ENCODE data around the gene CEP164. TPM values are rescaled to one million over a fixed set of nuclear protein-coding genes. Genes with fewer than 3 reads are reported as not detected.
"Not testable (repeated sequence)": the region's sequence is repeated elsewhere in the genome, so short reads cannot be mapped to it uniquely, and the experiment has no call there.

Gene CEP164
- total RNA-seq, 2 donors from 2014 or later, result 46.7 to 52.6 TPM

GRCh38 chr11:117315285-117316196 is 12.1 kb upstream of the CEP164 start:
- H3K36me3 Mint-ChIP-seq (ENCODE audit: low read depth), result peaks cover 3% of the 10 kb centered on the region
- peak overlapping the region; percentile 85 for H3K4me3 Mint-ChIP-seq
- ATAC-seq, result peak; percentile 65
- H3K9me3 ChIP-seq (ENCODE audit: control insufficient read depth, low read length, poor library complexity, severe bottlenecking), result no peaks in the 10 kb centered on the region
- H3K27me3 Mint-ChIP-seq, result peaks cover 29% of the 10 kb centered on the region
- no peak overlapping the region for H3K27ac Mint-ChIP-seq
- peak in 2 of 3 donors; percentile 7 to 18 for DNase-seq
- H3K4me1 Mint-ChIP-seq, result peaks cover 14% of the 10 kb centered on the region

DNA sequence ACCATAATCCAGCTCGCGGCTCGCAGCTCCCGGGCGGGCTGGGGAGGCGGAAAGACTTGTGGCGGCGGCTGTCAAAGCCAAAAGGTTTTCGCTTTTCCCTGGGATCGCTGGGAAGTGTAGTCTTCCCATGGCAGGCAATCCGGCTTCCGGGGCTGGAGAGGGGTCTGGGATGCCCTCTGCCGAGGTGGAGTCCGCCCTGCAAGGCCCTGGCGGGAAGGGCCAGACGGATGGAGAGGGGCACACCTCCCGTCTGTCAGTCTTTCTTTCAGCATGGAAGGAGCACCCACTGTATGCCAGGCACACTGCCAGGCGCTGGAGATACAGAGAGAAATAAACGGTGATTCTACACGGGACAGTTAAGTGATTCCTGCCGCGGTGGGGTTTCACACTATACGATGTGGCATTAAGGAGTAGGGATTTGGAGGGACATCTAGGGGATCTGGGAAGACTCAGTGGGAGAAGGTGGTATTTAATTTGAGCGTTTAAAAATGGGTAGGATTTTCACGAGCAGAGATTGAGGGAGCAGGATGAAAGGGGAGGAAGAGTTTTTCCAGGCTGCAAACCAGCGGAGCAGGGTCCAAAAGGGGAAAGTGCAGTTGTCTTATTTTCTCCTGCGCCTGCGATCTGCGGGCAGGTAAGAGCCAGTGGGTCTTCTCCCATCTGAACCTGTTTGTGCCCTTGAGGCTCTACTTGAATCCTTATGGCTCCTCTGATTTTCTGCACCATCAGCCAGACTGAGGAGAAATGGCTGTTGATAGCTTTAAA is 11.3 kb upstream of the CEP164 start, which contains the start of gene BACE1:
Gene BACE1 (minus strand): TSS at position 60 of the 765 bp plus-strand sequence. CDS start 461 bp downstream, outside the sequence.
- H3K4me3 Mint-ChIP-seq, result peak within 1 kb of the TSS; percentile 85
- DNase-seq (no peak), ATAC-seq (peak; percentile 45)
- peaks cover 29% of the 10 kb centered on the region for H3K27me3 Mint-ChIP-seq
- H3K36me3 Mint-ChIP-seq (ENCODE audit: low read depth), result peaks cover 3% of the 10 kb centered on the region
- H3K27ac Mint-ChIP-seq, result no peak within 1 kb of the TSS
- peaks cover 11% of the 10 kb centered on the region for H3K4me1 Mint-ChIP-seq
- H3K9me3 ChIP-seq (ENCODE audit: control insufficient read depth, low read length, poor library complexity, severe bottlenecking), result no peaks in the 10 kb centered on the region

- H3K9me3 ChIP-seq (ENCODE audit: control insufficient read depth, low read length, poor library complexity, severe bottlenecking), result no peaks in the 10 kb centered on the region
- no peak overlapping the region for H3K4me3 Mint-ChIP-seq
- ATAC-seq (no peak), DNase-seq (no peak)
- H3K27me3 Mint-ChIP-seq, result peaks cover 21% of the 10 kb centered on the region
- no peak overlapping the region for H3K27ac Mint-ChIP-seq
- H3K4me1 Mint-ChIP-seq, result peaks cover 9% of the 10 kb centered on the region
- peaks cover 3% of the 10 kb centered on the region for H3K36me3 Mint-ChIP-seq (ENCODE audit: low read depth)
Measured at GRCh38 chr11:117318738-117319137, 8.9 kb upstream of the CEP164 start.

GRCh38 chr11:117319214-117319840 is 8.3 kb upstream of the CEP164 start:
- no peak for ATAC-seq
- no peak for DNase-seq
- Mint-ChIP-seq H3K4me3 (no peak overlapping the region), H3K4me1 (peaks cover 9% of the 10 kb centered on the region), H3K27me3 (peaks cover 21% of the 10 kb centered on the region), H3K27ac (no peak overlapping the region), H3K36me3 (ENCODE audit: low read depth) (peaks cover 3% of the 10 kb centered on the region)
- no peaks in the 10 kb centered on the region for H3K9me3 ChIP-seq (ENCODE audit: control insufficient read depth, low read length, poor library complexity, severe bottlenecking)

DNA sequence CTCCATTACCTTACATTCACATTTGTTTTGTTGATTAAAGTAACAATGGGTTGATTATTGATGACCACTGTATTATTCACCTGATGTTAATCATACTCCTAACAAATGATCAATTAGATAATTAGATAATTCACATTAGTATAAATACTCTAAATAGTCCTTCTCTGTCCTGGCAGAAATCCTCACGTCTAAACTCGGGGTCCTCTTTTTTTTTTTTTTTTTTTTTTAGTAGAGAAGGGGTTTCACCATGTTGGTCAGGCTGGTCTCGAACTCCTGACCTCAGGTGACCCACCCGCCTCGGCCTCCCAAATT is 443 bp upstream of the CEP164 start:
- not testable (repeated sequence) for H3K4me3 Mint-ChIP-seq; H3K27ac Mint-ChIP-seq; ATAC-seq; H3K9me3 ChIP-seq (ENCODE audit: control insufficient read depth, low read length, poor library complexity, severe bottlenecking); H3K36me3 Mint-ChIP-seq (ENCODE audit: low read depth); DNase-seq; H3K27me3 Mint-ChIP-seq
- H3K4me1 Mint-ChIP-seq, result peaks cover 10% of the 10 kb centered on the region

- no peak for ATAC-seq
- Mint-ChIP-seq H3K27ac (no peak overlapping the region), H3K4me3 (no peak overlapping the region), H3K27me3 (no peaks in the 10 kb centered on the region), H3K4me1 (peaks cover 11% of the 10 kb centered on the region), H3K36me3 (ENCODE audit: low read depth) (no peaks in the 10 kb centered on the region)
- H3K9me3 ChIP-seq (ENCODE audit: control insufficient read depth, low read length, poor library complexity, severe bottlenecking), result no peaks in the 10 kb centered on the region
- no peak for DNase-seq
Measured at GRCh38 chr11:117328375-117329010, 839 bp downstream of the CEP164 start.

GRCh38 chr11:117332843-117333242 is 5.2 kb downstream of the CEP164 start:
- DNase-seq (no peak), ATAC-seq (no peak)
- Mint-ChIP-seq H3K4me1 (peaks cover 25% of the 10 kb centered on the region), H3K27ac (no peak overlapping the region), H3K4me3 (no peak overlapping the region), H3K36me3 (ENCODE audit: low read depth) (peaks cover 5% of the 10 kb centered on the region), H3K27me3 (no peaks in the 10 kb centered on the region)
- H3K9me3 ChIP-seq (ENCODE audit: control insufficient read depth, low read length, poor library complexity, severe bottlenecking), result no peaks in the 10 kb centered on the region

- H3K9me3 ChIP-seq (ENCODE audit: control insufficient read depth, low read length, poor library complexity, severe bottlenecking), result no peaks in the 10 kb centered on the region
- DNase-seq (no peak), ATAC-seq (no peak)
- H3K27ac Mint-ChIP-seq, result peak overlapping the region; percentile 16
- H3K27me3 Mint-ChIP-seq, result no peaks in the 10 kb centered on the region
- H3K4me3 Mint-ChIP-seq, result no peak overlapping the region
- H3K4me1 Mint-ChIP-seq, result peaks cover 31% of the 10 kb centered on the region
- peaks cover 8% of the 10 kb centered on the region for H3K36me3 Mint-ChIP-seq (ENCODE audit: low read depth)
Measured at GRCh38 chr11:117333917-117334316, 6.3 kb downstream of the CEP164 start.

GRCh38 chr11:117334896-117335295 is 7.2 kb downstream of the CEP164 start:
- H3K27me3 Mint-ChIP-seq, result no peaks in the 10 kb centered on the region

GRCh38 chr11:117335399-117335798 is 7.7 kb downstream of the CEP164 start:
- H3K27ac Mint-ChIP-seq, result no peak overlapping the region
- DNase-seq (no peak), ATAC-seq (no peak)
- H3K27me3 Mint-ChIP-seq, result no peaks in the 10 kb centered on the region
- peaks cover 30% of the 10 kb centered on the region for H3K4me1 Mint-ChIP-seq
- H3K4me3 Mint-ChIP-seq, result no peak overlapping the region
- H3K9me3 ChIP-seq (ENCODE audit: control insufficient read depth, low read length, poor library complexity, severe bottlenecking), result no peaks in the 10 kb centered on the region
- peaks cover 8% of the 10 kb centered on the region for H3K36me3 Mint-ChIP-seq (ENCODE audit: low read depth)

More at GRCh38 chr11:117334896-117335295, 7.2 kb downstream of the CEP164 start:
- H3K4me1 Mint-ChIP-seq, result peaks cover 32% of the 10 kb centered on the region
- ATAC-seq (no peak), DNase-seq (no peak)
- H3K27ac Mint-ChIP-seq, result no peak overlapping the region
- H3K36me3 Mint-ChIP-seq (ENCODE audit: low read depth), result peaks cover 8% of the 10 kb centered on the region
- no peak overlapping the region for H3K4me3 Mint-ChIP-seq
- H3K9me3 ChIP-seq (ENCODE audit: control insufficient read depth, low read length, poor library complexity, severe bottlenecking), result no peaks in the 10 kb centered on the region

- H3K4me3 Mint-ChIP-seq, result no peak overlapping the region
- peaks cover 23% of the 10 kb centered on the region for H3K4me1 Mint-ChIP-seq
- peaks cover 8% of the 10 kb centered on the region for H3K36me3 Mint-ChIP-seq (ENCODE audit: low read depth)
- H3K27ac Mint-ChIP-seq, result peak overlapping the region; percentile 82
- no peaks in the 10 kb centered on the region for H3K9me3 ChIP-seq (ENCODE audit: control insufficient read depth, low read length, poor library complexity, severe bottlenecking)
- ATAC-seq (no peak), DNase-seq (no peak)
- H3K27me3 Mint-ChIP-seq, result no peaks in the 10 kb centered on the region
Measured at GRCh38 chr11:117337076-117337475, 9.4 kb downstream of the CEP164 start.

- no peaks in the 10 kb centered on the region for H3K27me3 Mint-ChIP-seq
- H3K4me3 Mint-ChIP-seq, result no peak overlapping the region
- H3K4me1 Mint-ChIP-seq, result peaks cover 3% of the 10 kb centered on the region
- ATAC-seq, result no peak
- no peaks in the 10 kb centered on the region for H3K9me3 ChIP-seq (ENCODE audit: control insufficient read depth, low read length, poor library complexity, severe bottlenecking)
- peaks cover 6% of the 10 kb centered on the region for H3K36me3 Mint-ChIP-seq (ENCODE audit: low read depth)
- no peak for DNase-seq
- H3K27ac Mint-ChIP-seq, result no peak overlapping the region
Measured at GRCh38 chr11:117345039-117345438, 17.4 kb downstream of the CEP164 start.

DNA sequence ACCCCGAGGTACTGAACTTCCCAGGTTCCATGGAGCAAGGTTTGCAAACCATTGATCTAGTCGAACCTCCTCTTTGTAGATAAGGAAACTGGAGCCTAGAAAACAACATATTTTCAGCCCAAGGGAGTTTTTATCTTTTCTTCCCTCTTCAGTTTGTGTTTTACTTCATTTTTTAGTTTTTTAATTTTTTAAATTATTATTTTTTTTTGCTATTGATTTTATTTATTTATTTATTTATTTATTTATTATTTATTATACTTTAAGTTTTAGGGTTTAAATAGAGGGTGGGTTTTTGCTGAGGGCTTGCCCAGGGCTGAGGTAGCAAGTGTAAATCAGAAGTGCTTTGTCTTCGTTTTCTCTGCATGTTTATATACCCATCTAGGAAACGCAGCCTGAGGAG is 26.9 kb downstream of the CEP164 start:
- no peak for DNase-seq
- Mint-ChIP-seq H3K36me3 (ENCODE audit: low read depth) (peaks cover 11% of the 10 kb centered on the region), H3K4me1 (peaks cover 3% of the 10 kb centered on the region), H3K4me3 (no peak overlapping the region), H3K27ac (no peak overlapping the region), H3K27me3 (no peaks in the 10 kb centered on the region)
- H3K9me3 ChIP-seq (ENCODE audit: control insufficient read depth, low read length, poor library complexity, severe bottlenecking), result no peaks in the 10 kb centered on the region
- ATAC-seq, result no peak
